ENCODE measurements around the gene CACNB2. TPM values are rescaled to one million over a fixed set of nuclear protein-coding genes. Genes with fewer than 3 reads are reported as not detected.
A peak's percentile ranks its signal among the peaks of the same experiment; 100 is the strongest.

Gene CACNB2
- polyA plus RNA-seq, 1 of the 3 experiments (the other 2 are of a cell fraction): 0.74 TPM

DNA sequence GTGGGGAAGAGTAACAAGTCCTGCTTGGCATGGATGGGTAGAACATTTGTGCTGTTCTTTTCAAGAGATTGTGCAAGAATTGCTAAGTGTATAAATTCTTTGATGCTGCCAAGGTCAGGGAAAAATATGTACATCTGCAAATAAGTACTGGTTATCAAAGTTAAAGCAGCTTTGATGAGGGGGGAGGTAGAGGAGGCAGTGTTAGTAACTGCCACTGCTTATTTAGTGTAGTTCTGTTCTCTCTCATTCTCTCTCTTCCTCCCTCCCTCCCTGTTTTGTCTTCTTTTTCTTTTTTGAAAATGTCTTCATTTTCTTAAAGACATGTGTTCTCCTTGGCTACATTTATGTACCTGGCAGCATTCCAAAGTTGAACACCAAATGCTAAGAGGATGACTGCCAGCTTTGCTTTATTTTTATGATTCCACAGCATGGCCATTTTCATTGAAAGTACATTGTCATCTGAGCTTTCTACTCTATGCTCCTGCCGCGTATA is 18.6 kb downstream of the CACNB2 start:
- DNase-seq: no peak
- H3K9ac ChIP-seq: no peak overlapping the region
- no peaks in the 10 kb centered on the region for H3K79me2 ChIP-seq (ENCODE audit: insufficient read depth)
- TF ChIP-seq RAD21 (IDR thresholded peaks at IDR 0.05; ENCODE audit: low read length) (no peak), RCOR1 (IDR thresholded peaks at IDR 0.05; ENCODE audit: low read length) (no peak), YY1 (IDR thresholded peaks at IDR 0.05; ENCODE audit: low read depth) (no peak)
- TF ChIP-seq, protein P1, sequence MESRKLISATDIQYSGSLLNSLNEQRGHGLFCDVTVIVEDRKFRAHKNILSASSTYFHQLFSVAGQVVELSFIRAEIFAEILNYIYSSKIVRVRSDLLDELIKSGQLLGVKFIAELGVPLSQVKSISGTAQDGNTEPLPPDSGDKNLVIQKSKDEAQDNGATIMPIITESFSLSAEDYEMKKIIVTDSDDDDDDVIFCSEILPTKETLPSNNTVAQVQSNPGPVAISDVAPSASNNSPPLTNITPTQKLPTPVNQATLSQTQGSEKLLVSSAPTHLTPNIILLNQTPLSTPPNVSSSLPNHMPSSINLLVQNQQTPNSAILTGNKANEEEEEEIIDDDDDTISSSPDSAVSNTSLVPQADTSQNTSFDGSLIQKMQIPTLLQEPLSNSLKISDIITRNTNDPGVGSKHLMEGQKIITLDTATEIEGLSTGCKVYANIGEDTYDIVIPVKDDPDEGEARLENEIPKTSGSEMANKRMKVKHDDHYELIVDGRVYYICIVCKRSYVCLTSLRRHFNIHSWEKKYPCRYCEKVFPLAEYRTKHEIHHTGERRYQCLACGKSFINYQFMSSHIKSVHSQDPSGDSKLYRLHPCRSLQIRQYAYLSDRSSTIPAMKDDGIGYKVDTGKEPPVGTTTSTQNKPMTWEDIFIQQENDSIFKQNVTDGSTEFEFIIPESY (IDR thresholded peaks at IDR 0.05; ENCODE audit: borderline replicate concordance, low read depth): no peak
- TF ChIP-seq, protein P2, sequence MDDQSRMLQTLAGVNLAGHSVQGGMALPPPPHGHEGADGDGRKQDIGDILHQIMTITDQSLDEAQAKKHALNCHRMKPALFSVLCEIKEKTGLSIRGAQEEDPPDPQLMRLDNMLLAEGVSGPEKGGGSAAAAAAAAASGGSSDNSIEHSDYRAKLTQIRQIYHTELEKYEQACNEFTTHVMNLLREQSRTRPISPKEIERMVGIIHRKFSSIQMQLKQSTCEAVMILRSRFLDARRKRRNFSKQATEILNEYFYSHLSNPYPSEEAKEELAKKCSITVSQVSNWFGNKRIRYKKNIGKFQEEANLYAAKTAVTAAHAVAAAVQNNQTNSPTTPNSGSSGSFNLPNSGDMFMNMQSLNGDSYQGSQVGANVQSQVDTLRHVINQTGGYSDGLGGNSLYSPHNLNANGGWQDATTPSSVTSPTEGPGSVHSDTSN (IDR thresholded peaks at IDR 0.05): peak; percentile 2; the same call in 1 of the 2 replicates
- ChIA-PET POLR2A (no interaction called here), CTCF (interaction anchor here (0.9 to 1.0 kb wide), 2 partner anchors 44 to 58 kb away, joined by 3 read pairs; no protein-coding TSS in a partner anchor)
- peak overlapping the region; percentile 43 to 86 for H3K27ac ChIP-seq (ENCODE audit: low read depth in 2 of 2, low read length in 1 of 2)
- peaks cover 8% of the 10 kb centered on the region for H3F3A ChIP-seq (replicated peaks; ENCODE audit: insufficient read depth)
- no peaks in the 10 kb centered on the region for H3K9me2 ChIP-seq
- no peaks in the 10 kb centered on the region; the same call in 1 of the 2 replicates for H3K9me3 ChIP-seq
- H3K36me3 ChIP-seq (replicated peaks in 1 of 2; ENCODE audit: control insufficient read depth in 1 of 2, insufficient read depth in 2 of 2, low read length in 1 of 2): no peaks in the 10 kb centered on the region
- H3K27me3 ChIP-seq (ENCODE audit: insufficient read depth): no peaks in the 10 kb centered on the region
- WGBS (ENCODE audit: low lambda C conversion rate): 37% methylated on average over 2 of the region's 2 CpGs
- H4K20me1 ChIP-seq (ENCODE audit: insufficient read depth): no peaks in the 10 kb centered on the region
- peak overlapping the region; percentile 10 to 19; a peak in 1 of 4 replicates for H3K4me3 ChIP-seq (ENCODE audit: low read depth in 2 of 2, low read length in 1 of 2)
- H2AFZ ChIP-seq (ENCODE audit: low read depth): peak overlapping the region; percentile 80
- peaks cover 3 to 33% of the 10 kb centered on the region in 2 experiments; a peak in 3 of 4 replicates for H3K4me1 ChIP-seq (ENCODE audit: control insufficient read depth in 1 of 2, insufficient read depth in 2 of 2, low read depth in 1 of 2, low read length in 1 of 2)
- peak overlapping the region; percentile 64; the same call in 1 of the 2 replicates for H3K4me2 ChIP-seq

DNA sequence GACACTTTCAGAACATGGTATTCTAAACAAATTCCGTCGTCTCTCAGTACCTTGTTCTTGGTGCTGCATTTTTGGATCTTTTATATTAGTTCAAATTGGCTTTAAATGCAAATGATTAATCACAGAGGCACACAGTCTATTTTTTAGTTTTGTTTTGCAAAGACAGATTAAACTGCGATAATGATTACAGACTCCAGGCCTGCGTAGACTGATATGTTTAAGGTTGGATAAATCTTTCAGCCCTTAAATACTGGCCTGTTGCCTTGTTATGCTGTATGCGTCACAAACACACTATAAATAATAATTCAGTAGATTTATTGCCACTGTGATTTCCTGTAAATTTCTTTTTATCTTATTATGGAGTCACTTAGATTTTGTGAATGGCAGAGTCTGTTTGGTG is 19.3 kb downstream of the CACNB2 start:
- H3K4me3 ChIP-seq (ENCODE audit: low read depth in 2 of 2, low read length in 1 of 2): peak overlapping the region in 1 of 2 experiments; percentile 10; a peak in 1 of 4 replicates
- POLR2A ChIA-PET: no interaction called here
- no peaks in the 10 kb centered on the region for H3K27me3 ChIP-seq (ENCODE audit: insufficient read depth)
- H3K36me3 ChIP-seq (replicated peaks in 1 of 2; ENCODE audit: control insufficient read depth in 1 of 2, insufficient read depth in 2 of 2, low read length in 1 of 2): no peaks in the 10 kb centered on the region
- H3K4me1 ChIP-seq (ENCODE audit: control insufficient read depth in 1 of 2, insufficient read depth in 2 of 2, low read depth in 1 of 2, low read length in 1 of 2): peaks cover 3 to 39% of the 10 kb centered on the region in 2 experiments
- H4K20me1 ChIP-seq (ENCODE audit: insufficient read depth): no peaks in the 10 kb centered on the region
- WGBS (ENCODE audit: low lambda C conversion rate): 30% methylated on average over 5 of the region's 5 CpGs
- no peaks in the 10 kb centered on the region for H3K79me2 ChIP-seq (ENCODE audit: insufficient read depth)
- H3K27ac ChIP-seq (ENCODE audit: low read depth in 2 of 2, low read length in 1 of 2): peak overlapping the region; percentile 43 to 86
- no peak overlapping the region for H3K9ac ChIP-seq
- peak overlapping the region; percentile 80; the same call in 1 of the 2 replicates for H2AFZ ChIP-seq (ENCODE audit: low read depth)
- no peaks in the 10 kb centered on the region for H3K9me2 ChIP-seq
- no peak for DNase-seq
- H3F3A ChIP-seq (replicated peaks; ENCODE audit: insufficient read depth): peaks cover 14% of the 10 kb centered on the region
- CTCF ChIA-PET: interaction anchor here (0.9 to 1.0 kb wide), 2 partner anchors 43 to 57 kb away, joined by 3 read pairs; no protein-coding TSS in a partner anchor
- H3K4me2 ChIP-seq: peak overlapping the region; percentile 64; the same call in 1 of the 2 replicates
- no peaks in the 10 kb centered on the region for H3K9me3 ChIP-seq
- no peak for TF ChIP-seq RXRA (IDR thresholded peaks at IDR 0.05; ENCODE audit: borderline replicate concordance, low read depth)
- TF ChIP-seq YY1 (IDR thresholded peaks at IDR 0.05; ENCODE audit: low read depth): no peak
- TF ChIP-seq, protein P3, sequence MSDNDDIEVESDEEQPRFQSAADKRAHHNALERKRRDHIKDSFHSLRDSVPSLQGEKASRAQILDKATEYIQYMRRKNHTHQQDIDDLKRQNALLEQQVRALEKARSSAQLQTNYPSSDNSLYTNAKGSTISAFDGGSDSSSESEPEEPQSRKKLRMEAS (IDR thresholded peaks at IDR 0.05; ENCODE audit: low read depth): no peak
- TF ChIP-seq, protein P2 (IDR thresholded peaks at IDR 0.05): peak; percentile 70
- TF ChIP-seq MXI1 (IDR thresholded peaks at IDR 0.05; ENCODE audit: low read depth, low read length): no peak
- TF ChIP-seq, protein P4, sequence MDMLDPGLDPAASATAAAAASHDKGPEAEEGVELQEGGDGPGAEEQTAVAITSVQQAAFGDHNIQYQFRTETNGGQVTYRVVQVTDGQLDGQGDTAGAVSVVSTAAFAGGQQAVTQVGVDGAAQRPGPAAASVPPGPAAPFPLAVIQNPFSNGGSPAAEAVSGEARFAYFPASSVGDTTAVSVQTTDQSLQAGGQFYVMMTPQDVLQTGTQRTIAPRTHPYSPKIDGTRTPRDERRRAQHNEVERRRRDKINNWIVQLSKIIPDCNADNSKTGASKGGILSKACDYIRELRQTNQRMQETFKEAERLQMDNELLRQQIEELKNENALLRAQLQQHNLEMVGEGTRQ (IDR thresholded peaks at IDR 0.05; ENCODE audit: borderline replicate concordance, low read depth, low read length): no peak
- no peak for TF ChIP-seq CHD2 (IDR thresholded peaks at IDR 0.05; ENCODE audit: low read length, partially characterized antibody)
- no peak; the same call in 1 of the 2 replicates for TF ChIP-seq TEAD4 (IDR thresholded peaks at IDR 0.05; ENCODE audit: borderline replicate concordance, insufficient read depth)
- no peak for TF ChIP-seq EZH2phosphoT487 (IDR thresholded peaks at IDR 0.05; ENCODE audit: borderline replicate concordance, low read depth)
- TF ChIP-seq ELF1 (IDR thresholded peaks at IDR 0.05): no peak
- TF ChIP-seq, protein P5, sequence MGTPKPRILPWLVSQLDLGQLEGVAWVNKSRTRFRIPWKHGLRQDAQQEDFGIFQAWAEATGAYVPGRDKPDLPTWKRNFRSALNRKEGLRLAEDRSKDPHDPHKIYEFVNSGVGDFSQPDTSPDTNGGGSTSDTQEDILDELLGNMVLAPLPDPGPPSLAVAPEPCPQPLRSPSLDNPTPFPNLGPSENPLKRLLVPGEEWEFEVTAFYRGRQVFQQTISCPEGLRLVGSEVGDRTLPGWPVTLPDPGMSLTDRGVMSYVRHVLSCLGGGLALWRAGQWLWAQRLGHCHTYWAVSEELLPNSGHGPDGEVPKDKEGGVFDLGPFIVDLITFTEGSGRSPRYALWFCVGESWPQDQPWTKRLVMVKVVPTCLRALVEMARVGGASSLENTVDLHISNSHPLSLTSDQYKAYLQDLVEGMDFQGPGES (IDR thresholded peaks at IDR 0.05; ENCODE audit: low read depth, low read length): no peak
- no peak for TF ChIP-seq TAF1 (IDR thresholded peaks at IDR 0.05; ENCODE audit: borderline replicate concordance, low read depth, low read length)
